C4-2B (cell line): ENCODE results near the gene KCP.

Source experiments
- H3K27ac ChIP-seq: fragments of 450-650 bp; 2 replicates; pipeline ENCODE4 v1.5.1; 2017
- ZFX ChIP-seq: fragments of 450-650 bp; IDR thresholded peaks from 2 replicates; pipeline ENCODE4 v1.6.1; 2017
- TF ChIP-seq, protein P1 (sequence below): fragments of 450-650 bp; conservative IDR thresholded peaks from 2 replicates; pipeline ENCODE4 v1.5.1; 2017; ENCODE audit warnings: mild to moderate bottlenecking

Gene KCP

DNA sequence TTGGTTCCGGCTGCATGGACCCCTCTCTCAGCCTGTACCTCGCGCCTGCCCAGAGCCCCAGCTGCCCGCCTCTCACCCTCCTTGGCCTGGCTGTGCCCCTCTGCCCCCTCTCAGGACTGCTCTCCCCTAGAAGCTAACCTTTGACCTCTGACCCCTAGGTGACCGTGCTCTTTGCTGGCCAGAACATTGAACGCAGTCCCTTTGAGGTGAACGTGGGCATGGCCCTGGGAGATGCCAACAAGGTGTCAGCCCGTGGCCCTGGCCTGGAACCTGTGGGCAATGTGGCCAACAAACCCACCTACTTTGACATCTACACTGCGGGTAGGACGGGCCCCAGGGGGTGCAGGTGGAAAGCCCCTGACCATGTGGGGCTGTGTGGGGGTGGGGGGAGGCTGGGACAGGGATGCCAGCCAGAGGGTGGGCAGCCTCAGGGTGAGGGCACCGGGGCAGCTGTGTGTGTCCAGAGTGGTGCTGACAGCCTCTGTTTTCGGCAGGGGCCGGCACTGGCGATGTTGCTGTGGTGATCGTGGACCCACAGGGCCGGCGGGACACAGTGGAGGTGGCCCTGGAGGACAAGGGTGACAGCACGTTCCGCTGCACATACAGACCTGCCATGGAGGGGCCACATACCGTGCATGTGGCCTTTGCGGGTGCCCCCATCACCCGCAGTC lies 72.3 kb downstream of the KCP start:
- no peak overlapping the region for H3K27ac ChIP-seq
- TF ChIP-seq, protein P1, sequence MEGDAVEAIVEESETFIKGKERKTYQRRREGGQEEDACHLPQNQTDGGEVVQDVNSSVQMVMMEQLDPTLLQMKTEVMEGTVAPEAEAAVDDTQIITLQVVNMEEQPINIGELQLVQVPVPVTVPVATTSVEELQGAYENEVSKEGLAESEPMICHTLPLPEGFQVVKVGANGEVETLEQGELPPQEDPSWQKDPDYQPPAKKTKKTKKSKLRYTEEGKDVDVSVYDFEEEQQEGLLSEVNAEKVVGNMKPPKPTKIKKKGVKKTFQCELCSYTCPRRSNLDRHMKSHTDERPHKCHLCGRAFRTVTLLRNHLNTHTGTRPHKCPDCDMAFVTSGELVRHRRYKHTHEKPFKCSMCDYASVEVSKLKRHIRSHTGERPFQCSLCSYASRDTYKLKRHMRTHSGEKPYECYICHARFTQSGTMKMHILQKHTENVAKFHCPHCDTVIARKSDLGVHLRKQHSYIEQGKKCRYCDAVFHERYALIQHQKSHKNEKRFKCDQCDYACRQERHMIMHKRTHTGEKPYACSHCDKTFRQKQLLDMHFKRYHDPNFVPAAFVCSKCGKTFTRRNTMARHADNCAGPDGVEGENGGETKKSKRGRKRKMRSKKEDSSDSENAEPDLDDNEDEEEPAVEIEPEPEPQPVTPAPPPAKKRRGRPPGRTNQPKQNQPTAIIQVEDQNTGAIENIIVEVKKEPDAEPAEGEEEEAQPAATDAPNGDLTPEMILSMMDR = no peak
- TF ChIP-seq ZFX = no peak

DNA sequence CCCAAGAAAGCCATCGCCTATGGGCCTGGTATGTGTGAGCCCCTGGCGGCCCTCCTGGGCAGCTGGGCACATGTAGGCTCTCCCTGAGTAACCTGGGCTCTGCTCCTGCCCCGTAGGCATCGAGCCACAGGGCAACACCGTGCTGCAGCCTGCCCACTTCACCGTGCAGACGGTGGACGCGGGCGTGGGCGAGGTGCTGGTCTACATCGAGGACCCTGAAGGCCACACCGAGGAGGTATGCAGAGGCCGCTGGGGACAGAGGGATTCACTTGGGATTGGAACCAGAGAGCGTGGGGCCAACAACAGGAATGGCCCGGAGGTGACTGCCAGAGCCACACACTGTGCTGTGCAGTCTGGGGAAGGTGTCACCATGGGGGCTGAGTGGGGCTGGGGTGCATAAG lies 73.0 kb downstream of the KCP start:
- no peak overlapping the region for H3K27ac ChIP-seq
- no peak for TF ChIP-seq ZFX
- TF ChIP-seq, protein P1 = no peak

DNA sequence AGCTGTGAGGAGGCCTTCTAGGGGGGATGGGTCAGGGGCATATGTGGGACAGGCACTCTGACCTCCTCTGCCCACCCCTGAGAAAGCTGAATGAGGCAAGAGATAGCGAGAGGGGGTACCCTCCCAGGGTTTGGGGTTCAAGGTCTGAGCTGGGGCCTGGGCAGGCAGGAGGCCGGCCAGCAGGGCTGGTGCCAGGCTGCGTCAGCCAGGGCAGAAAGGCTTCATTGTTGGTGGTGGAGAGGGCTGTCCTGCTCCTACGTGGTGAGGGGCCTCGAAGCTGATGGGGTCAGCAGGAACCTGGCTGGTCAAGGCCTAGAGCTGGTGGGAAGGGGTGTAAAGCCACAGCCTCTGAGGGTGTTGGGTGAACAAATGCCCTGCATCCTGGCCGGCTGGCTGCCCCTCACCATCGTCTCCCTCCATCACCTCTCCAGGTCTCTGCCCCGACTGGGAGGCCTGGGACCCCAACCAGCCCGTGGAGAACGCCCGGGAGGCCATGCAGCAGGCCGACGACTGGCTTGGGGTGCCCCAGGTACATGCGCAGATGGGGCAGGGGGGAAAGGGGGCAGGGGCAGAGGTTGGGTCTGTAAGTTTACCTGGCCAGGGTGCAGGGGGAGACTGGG lies 73.7 kb downstream of the KCP start:
- TF ChIP-seq, protein P1 = no peak
- TF ChIP-seq ZFX = no peak
- H3K27ac ChIP-seq = no peak overlapping the region

DNA sequence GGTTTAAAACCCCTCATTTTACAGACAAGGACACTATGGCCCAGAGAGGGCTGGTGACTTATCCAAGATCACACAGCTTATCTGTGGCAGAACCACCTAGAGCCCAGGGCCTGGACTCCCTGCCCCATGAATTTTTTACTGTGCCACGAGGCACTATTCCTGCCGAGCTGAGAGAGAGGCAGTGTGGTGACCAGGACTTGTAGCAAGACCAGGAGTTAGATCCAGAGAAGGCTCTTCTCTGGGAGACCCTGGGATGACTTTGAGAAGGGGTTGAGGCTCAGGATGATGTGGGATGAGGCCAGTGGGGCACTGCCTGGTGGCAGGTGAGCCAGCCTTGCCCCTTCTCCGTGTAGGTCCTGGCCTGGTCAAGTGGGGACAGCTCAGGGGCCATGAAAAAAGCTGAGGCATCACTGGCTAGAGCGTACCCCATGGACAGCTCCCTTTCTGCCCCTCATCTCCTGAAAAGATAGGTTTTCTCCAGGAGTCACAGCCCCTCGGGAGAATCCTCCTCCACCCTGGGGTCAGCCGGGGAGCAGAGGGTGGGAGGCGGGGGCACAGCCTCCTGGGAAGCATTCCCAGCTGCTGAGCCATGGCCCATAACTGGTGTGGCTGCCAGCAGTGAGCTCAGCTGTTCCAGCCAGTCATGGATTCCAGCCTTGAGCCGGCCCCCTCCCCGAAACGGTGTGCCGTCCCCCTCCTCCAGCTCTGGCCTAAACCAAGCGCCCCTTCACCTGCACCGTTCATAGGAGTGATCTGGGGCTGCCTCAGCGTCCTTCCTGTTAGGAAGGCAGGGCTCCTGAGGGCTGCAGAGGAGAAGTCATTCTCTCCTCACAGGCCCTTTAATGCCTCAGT lies 74.5 kb downstream of the KCP start:
- H3K27ac ChIP-seq = no peak overlapping the region
- TF ChIP-seq, protein P1 = no peak
- no peak for TF ChIP-seq ZFX

DNA sequence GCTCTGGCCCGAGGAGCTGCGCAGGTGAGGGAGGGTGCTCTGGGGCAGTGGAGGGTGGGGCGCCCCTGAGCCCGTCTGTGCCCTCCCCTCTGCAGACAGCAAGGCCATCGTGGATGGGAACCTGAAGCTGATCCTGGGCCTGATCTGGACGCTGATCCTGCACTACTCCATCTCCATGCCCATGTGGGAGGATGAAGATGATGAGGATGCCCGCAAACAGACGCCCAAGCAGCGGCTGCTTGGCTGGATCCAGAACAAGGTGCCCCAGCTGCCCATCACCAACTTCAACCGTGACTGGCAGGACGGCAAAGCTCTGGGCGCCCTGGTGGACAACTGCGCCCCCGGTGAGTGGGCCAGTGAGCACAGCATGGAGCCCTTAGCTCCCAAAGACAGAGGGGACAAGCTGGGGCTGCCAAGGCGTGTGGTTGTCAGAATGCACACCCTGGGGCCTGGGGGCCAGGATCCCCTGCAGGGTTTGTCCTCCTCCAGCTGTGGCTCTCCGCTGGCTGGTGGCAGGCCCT lies 75.2 kb downstream of the KCP start:
- TF ChIP-seq ZFX = no peak
- TF ChIP-seq, protein P1 = no peak
- no peak overlapping the region for H3K27ac ChIP-seq

DNA sequence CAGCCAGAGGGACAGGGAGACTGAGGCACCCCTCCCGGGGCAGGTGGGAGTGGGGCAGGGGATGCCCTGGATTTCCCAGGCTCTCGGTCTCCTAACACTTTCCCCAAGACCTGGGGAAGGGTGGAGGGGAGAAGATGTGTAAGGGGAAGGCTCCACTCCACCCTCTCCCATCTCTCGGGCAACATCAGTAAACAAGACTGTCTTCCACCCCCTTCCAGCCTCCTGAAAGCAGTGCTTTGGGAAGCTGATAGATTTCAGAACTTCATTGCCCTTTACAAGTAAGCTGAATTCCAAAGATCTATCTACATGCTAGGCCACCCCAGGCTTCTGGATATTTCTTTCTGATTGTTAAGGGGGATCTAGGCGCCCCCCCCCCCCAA lies 76.6 kb downstream of the KCP start:
- no peak overlapping the region for H3K27ac ChIP-seq
- no peak for TF ChIP-seq ZFX
- TF ChIP-seq, protein P1 = no peak
